Measurements from ENCODE around the gene EVC.
"Not testable (repeated sequence)": the region's sequence is repeated elsewhere in the genome, so short reads cannot be mapped to it uniquely, and the experiment has no call there.

Gene EVC

DNA sequence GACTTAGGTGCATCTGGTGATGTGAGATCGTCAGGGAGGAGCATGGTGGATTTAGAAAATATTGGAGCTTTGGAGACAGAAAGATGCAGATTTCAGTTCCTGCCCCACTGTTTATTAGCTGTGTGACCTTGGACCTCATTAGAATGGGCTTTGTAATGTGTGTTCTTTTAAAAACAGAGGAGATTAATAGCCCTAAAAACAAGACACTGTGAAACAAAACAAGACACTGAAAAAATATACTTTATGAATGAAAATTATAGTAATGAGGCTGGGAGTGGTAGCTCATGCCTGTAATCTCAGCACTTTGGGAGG lies 79.5 kb downstream of the EVC start:
- no peak for DNase-seq

- DNase-seq = no peak
Observed at GRCh38 chr4:5791654-5792053, 80.7 kb downstream of the EVC start.

GRCh38 chr4:5793514-5793913 lies 82.5 kb downstream of the EVC start:
- DNase-seq = no peak

DNA sequence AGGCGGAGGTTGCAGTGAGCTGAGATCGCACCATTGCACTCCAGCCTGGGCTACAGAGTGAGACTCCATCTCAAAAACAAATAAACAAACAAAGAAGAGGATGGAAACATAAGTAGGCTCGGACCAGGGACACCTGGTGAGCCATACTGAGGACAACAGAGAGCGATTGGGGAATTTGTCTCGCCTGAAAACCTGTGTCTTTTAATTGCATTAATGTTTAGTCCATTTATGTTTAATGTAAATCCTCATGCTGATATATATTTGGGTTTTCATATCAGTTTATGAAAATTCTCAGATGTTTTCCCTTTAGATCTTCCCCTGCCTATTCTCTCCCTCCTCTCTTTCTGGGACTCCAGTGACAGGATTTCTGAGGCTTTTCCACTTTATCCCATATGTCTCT lies 84.6 kb downstream of the EVC start:
- no peak for DNase-seq

DNA sequence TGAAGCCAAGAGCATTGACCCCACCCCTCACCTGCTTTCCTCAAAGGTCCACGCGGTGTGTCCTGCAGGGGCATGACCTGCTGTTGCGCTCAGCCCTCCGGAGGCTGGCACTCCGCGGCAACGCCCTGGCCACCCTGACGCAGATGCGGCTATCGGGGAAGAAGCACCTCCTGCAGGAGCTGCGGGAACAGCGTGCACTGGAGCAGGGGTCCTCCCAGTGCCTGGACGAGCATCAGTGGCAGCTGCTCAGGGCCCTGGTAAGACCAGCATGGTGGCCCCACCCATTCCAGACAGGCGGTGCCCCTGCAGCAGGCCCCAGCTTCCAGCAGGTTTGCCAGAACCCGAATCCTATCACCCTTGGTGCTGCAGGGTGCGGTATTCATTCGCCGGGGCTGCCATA lies 86.0 kb downstream of the EVC start:
- DNase-seq = no peak

DNA sequence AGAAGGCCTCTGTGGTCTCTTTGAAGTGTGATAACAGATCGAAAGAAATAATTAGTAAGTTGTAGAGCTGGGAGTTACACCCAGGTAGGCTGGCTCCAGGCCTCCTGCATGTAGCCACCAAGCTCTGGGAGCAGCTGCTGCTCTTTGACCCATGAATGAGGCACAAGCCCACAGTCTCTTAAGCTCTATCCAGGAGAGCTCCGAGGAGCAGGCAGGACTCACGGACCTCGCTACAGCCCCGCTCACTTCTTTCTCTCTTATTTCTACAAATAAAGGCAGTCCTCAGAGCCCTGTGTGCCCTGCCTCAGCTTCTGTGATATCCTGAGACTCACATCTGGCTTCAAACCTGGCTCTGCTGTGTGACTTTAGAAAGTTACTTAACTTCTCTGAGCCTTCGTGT lies 86.9 kb downstream of the EVC start:
- DNase-seq = no peak

- no peak for DNase-seq
Observed at GRCh38 chr4:5798462-5798861, 87.5 kb downstream of the EVC start.

- DNase-seq = no peak
Observed at GRCh38 chr4:5798946-5799345, 87.9 kb downstream of the EVC start.

DNA sequence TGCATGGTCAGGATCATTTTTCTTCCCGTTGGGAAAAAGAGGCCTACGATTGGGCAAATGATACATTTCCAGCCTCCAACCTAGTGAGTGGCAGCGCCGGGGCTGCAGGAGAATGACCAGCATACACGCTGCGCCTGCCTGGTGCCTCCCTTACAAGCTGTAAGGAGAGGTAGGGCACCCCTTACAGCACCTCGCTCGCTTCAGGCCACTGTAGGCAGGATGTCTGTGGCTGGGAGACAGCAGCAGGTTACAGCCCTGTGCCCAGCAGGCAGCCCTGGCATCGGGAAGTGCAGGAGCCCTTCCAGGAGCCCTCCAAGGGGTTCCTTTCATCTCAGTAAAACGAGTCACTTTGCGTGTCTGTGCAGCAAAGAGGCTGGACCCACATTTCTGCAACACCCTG lies 88.4 kb downstream of the EVC start:
- no peak for DNase-seq

DNA sequence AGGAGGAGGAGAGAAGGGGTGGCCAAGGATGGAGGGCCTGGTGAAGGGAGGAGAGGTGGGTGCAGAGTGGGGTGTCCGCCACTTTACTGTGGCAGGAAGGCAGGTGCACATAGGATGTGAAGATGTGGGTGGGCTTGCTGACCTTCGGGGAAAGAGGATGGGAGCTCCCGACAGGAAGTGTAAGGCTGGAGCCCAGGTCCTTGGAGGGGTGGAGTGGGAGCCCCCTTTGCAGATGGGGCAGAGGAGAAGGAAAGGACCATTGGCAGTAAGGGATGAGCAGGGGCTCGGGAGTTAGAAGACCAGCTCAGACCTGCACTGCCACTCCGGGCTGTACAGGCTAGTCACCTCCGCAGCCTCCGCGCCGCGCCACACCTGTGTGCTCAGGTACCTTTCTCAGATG lies 89.5 kb downstream of the EVC start:
- no peak for DNase-seq

DNA sequence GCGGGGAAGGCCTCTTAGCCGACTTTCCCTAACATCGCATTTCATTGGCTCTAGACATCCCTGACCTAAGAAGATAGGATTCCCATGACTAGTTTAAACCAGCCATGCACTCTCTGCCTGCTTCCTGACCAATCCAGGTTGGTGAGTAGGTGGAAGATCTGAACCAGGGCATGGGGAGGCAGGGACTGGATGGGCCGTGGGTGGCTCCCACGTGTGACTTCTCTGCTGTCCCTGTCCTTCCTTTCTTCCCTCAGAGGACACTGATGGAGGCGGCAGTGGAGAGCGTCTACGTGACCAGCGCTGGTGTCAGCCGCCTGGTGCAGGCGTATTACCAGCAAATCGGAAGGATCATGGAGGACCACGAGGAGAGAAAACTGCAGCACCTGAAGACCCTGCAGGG lies 90.7 kb downstream of the EVC start:
- DNase-seq = no peak

DNA sequence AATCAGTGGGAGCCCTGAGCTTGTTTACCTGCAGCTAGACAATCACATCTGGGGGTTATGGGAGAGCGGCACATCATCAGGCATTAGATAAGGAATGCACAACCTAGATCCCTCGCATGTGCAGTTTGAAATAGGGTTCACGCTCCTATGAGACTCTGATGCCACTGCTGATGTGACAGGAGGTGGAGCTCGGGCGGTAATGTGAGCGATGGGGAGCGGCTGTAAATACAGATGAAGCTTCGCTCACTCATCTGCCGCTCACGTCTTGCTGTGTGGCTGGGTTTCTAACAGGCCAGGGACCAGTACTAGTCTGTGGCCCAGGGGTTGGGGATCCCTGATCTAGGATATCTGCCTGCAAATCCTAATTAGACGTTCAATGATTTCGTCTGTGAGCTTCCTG lies 91.6 kb downstream of the EVC start:
- no peak for DNase-seq

GRCh38 chr4:5804656-5805055 lies 93.7 kb downstream of the EVC start:
- no peak for DNase-seq

DNA sequence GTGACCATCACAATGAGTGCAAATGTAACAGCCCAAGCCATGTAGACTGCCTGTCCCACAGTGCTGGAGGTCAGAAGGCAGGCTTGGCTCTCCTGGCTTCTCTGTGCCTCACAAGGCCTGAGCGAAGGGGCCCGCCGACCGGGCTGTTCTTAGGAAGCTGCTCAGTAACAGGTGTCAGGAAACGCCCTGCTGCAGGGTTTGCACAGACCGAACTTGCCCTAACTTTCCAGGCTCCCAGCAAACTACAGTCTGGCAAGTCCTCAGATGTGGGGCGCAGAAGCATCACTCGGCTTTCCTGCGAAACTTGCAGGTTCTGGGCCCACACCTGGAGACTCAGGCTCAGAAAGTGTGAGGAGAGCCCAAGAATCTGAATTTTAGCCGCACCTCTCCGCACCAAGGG lies 94.3 kb downstream of the EVC start:
- no peak for DNase-seq

- no peak for DNase-seq
Observed at GRCh38 chr4:5808081-5808741, 97.2 kb downstream of the EVC start.

GRCh38 chr4:5809216-5809776 lies 98.3 kb downstream of the EVC start:
- no peak for DNase-seq

- DNase-seq = no peak
Observed at GRCh38 chr4:5810151-5810550, 99.2 kb downstream of the EVC start.

DNA sequence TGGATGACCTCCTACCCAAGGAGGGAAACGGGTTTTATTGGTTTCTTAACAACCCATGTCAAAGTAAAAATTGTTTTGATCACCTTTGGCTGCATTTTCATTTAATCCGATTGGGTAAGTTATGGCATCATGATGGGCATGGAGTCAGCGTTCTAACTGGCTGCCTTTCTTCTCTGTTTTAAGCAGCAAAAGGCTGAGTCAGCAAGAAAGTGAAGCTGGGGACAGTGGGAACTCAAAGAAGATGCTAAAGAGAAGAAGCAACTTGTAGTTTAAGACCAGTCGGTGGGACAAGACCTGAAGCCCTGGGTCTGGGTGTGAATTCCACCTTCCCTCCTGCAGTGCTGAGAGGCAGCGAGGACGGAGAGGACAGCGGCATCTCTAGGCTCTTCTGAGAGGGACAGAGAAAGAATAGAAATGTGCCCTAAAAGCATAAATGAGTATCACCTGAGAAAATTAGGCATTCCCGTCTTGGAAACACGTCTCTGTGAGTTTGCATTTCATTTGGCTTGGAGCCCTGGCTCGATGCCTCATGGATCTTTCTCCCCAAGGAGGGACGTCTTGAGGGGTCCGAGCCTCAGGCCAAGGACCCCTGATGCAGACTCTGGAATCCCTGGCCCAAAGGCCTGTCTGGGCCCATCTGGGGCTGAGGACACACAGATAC lies 99.9 kb downstream of the EVC start:
- DNase-seq = no peak

- not testable (repeated sequence) for DNase-seq
Observed at GRCh38 chr4:5812057-5812456, 101.1 kb downstream of the EVC start.

GRCh38 chr4:5812506-5813229 lies 101.7 kb downstream of the EVC start:
- DNase-seq = peak; percentile 32

DNA sequence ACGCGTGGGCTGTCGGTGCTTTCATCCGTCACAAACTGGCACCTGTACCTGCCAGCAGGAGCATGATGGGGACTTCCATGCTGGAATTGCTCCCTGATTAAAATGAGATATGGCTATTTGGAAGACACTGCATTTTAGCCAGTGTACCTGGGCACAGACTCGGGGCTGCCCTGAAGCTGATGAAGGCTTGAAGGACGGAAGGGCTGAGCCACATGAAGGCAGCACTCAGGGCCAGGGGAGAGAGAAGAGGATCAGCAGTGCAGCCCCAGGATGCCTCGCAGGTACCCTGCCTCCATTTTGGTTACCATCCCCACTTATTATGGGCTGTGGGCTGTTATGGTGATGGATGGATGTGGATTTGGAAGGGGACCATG lies 102.9 kb downstream of the EVC start:
- no peak for DNase-seq

- DNase-seq = no peak
Observed at GRCh38 chr4:5814421-5814820, 103.4 kb downstream of the EVC start.

- no peak for DNase-seq
Observed at GRCh38 chr4:5815641-5816040, 104.6 kb downstream of the EVC start.

DNA sequence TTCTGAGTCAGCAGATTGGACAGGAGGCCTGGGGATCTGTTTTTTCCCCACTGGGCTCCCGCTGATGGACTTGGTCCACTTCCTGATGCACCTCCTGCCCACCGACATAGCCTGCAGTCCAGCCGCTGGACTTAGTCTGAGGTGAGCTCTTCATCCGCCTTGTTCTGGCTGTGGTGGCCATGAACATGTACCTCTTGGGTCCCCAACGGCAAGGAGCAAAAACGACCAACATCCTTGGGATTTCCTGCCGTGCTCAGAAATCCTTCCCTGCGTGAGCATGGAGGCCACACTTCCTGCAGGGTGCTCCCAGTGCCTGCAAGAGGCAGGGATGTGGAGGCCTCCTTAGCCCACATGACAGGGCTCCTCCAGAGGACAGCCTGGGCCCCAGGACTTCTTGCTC lies 105.1 kb downstream of the EVC start:
- DNase-seq = no peak
